UCSD-AML1 (cell line): ENCODE measurements around the gene ACER2.
A peak's percentile ranks its signal among the peaks of the same experiment; 100 is the strongest.

Experiments
- DNase-seq: peaks from one replicate; lab custom pipeline; 2025; ENCODE audit not compliant: unreplicated experiment; lab: John Stamatoyannopoulos, UW

The ACER2 gene

GRCh38 chr9:19451240-19452087 is 42.7 kb downstream of the ACER2 start:
- DNase-seq: no peak

GRCh38 chr9:19456426-19456825 is 47.6 kb downstream of the ACER2 start:
- DNase-seq: peak; percentile 16

GRCh38 chr9:19456996-19457692 is 48.3 kb downstream of the ACER2 start:
- peak; percentile 51 for DNase-seq

GRCh38 chr9:19457693-19458009 is 48.8 kb downstream of the ACER2 start:
- no peak for DNase-seq

- no peak for DNase-seq
These were observed 51.4 kb downstream of the ACER2 start for GRCh38 chr9:19460243-19460642.

- no peak for DNase-seq
These were observed 52.3 kb downstream of the ACER2 start for GRCh38 chr9:19461135-19461534.

- DNase-seq: no peak
These were observed 55.4 kb downstream of the ACER2 start for GRCh38 chr9:19464061-19464763.

- peak; percentile 68 for DNase-seq
These were observed 56.2 kb downstream of the ACER2 start for GRCh38 chr9:19464764-19465585.

GRCh38 chr9:19465586-19466279 is 56.9 kb downstream of the ACER2 start:
- no peak for DNase-seq

- no peak for DNase-seq
These were observed 57.5 kb downstream of the ACER2 start for GRCh38 chr9:19466280-19466639.

GRCh38 chr9:19469271-19469670 is 60.5 kb downstream of the ACER2 start:
- no peak for DNase-seq

- DNase-seq: no peak
These were observed 61.8 kb downstream of the ACER2 start for GRCh38 chr9:19470567-19470966.

GRCh38 chr9:19470981-19471650 is 62.3 kb downstream of the ACER2 start:
- no peak for DNase-seq

- peak; percentile 41 for DNase-seq
These were observed 63.2 kb downstream of the ACER2 start for GRCh38 chr9:19471737-19472648.

- no peak for DNase-seq
These were observed 64.8 kb downstream of the ACER2 start for GRCh38 chr9:19473605-19474004.

- no peak for DNase-seq
These were observed 71.1 kb downstream of the ACER2 start for GRCh38 chr9:19479874-19480273.

GRCh38 chr9:19480345-19480744 is 71.5 kb downstream of the ACER2 start:
- DNase-seq: no peak

- no peak for DNase-seq
These were observed 72.5 kb downstream of the ACER2 start for GRCh38 chr9:19481121-19481870.
